GM23338 (cell line): ENCODE data around the gene TMEM242. TPM values are rescaled to one million over a fixed set of nuclear protein-coding genes. Genes with fewer than 3 reads are reported as not detected.

Experiments
- ATAC-seq: fragments of 200-7000 bp; cut with Tn5 transposase; 3 replicates; pipeline ENCODE4 v1.9.1; 2020
- DNase-seq: peaks from one replicate; pipeline ENCODE4 v3.0.0-alpha.2; 2015; ENCODE audit warnings: low spot score
- H2AFZ ChIP-seq: fragments of 200-600 bp; sonication (generic); 2 replicates; pipeline ENCODE4 v1.8.0; 2016; ENCODE audit warnings: antibody characterized with exemption, mild to moderate bottlenecking, moderate library complexity
- H3F3A ChIP-seq: fragments of 200-600 bp; sonication (generic); replicated peaks from 2 replicates; pipeline ENCODE4 v1.8.0; 2017; ENCODE audit warnings: antibody characterized with exemption, mixed run types, low read depth
- H3K27ac ChIP-seq: fragments of 200-600 bp; sonication (generic); 2 replicates; pipeline ENCODE4 v1.6.1; 2016; ENCODE audit warnings: low read depth
- H3K27me3 ChIP-seq: fragments of 200-600 bp; sonication (generic); 2 replicates; pipeline ENCODE4 v1.8.0; 2016; ENCODE audit warnings: mild to moderate bottlenecking, mixed run types, moderate library complexity; ENCODE audit not compliant: insufficient read depth
- H3K36me3 ChIP-seq: fragments of 200-600 bp; sonication (generic); 2 replicates; pipeline ENCODE4 v1.8.0; 2016; ENCODE audit warnings: mild to moderate bottlenecking; ENCODE audit not compliant: insufficient read depth
- H3K4me1 ChIP-seq: fragments of 200-600 bp; sonication (generic); 2 replicates; pipeline ENCODE4 v1.8.0; 2016; ENCODE audit warnings: mild to moderate bottlenecking, moderate library complexity; ENCODE audit not compliant: insufficient read depth
- H3K4me2 ChIP-seq: fragments of 200-600 bp; sonication (generic); 2 replicates; pipeline ENCODE4 v1.7.1; 2017; ENCODE audit warnings: mixed run types
- H3K4me3 ChIP-seq: fragments of 200-600 bp; sonication (generic); 2 replicates; pipeline ENCODE4 v1.6.1; 2016; ENCODE audit warnings: mixed run types
- H3K79me2 ChIP-seq: fragments of 200-600 bp; sonication (generic); replicated peaks from 2 replicates; pipeline ENCODE4 v1.8.0; 2017; ENCODE audit warnings: mild to moderate bottlenecking; ENCODE audit not compliant: insufficient read depth
- H3K9me2 ChIP-seq: fragments of 200-600 bp; sonication (generic); 2 replicates; pipeline ENCODE4 v1.8.0; 2017; ENCODE audit not compliant: insufficient read depth
- H4K20me1 ChIP-seq: fragments of 200-600 bp; sonication (generic); replicated peaks from 2 replicates; pipeline ENCODE4 v1.8.0; 2017; ENCODE audit warnings: mild to moderate bottlenecking; ENCODE audit not compliant: insufficient read depth
- H3K27ac Mint-ChIP-seq: 2 replicates; pipeline ENCODE4 v1.8.0; 2020; ENCODE audit warnings: inconsistent platforms, mild to moderate bottlenecking, moderate library complexity, mixed read lengths
- H3K27me3 Mint-ChIP-seq: 3 replicates; pipeline ENCODE4 v1.8.0; 2022; ENCODE audit warnings: low read depth, mild to moderate bottlenecking, moderate library complexity, mixed read lengths, inconsistent platforms; ENCODE audit not compliant: insufficient read depth, poor library complexity
- H3K36me3 Mint-ChIP-seq: 3 replicates; pipeline ENCODE4 v1.8.0; 2021; ENCODE audit warnings: low read depth, mild to moderate bottlenecking, inconsistent platforms, moderate library complexity, mixed read lengths
- H3K4me1 Mint-ChIP-seq: 3 replicates; pipeline ENCODE4 v1.8.0; 2020; ENCODE audit warnings: mild to moderate bottlenecking, inconsistent platforms, mixed read lengths
- H3K4me3 Mint-ChIP-seq: 3 replicates; pipeline ENCODE4 v1.8.0; 2021; ENCODE audit warnings: moderate library complexity, mild to moderate bottlenecking, inconsistent platforms, mixed read lengths
- H3K9me3 Mint-ChIP-seq: 3 replicates; pipeline ENCODE4 v1.8.0; 2020; ENCODE audit warnings: moderate library complexity, mild to moderate bottlenecking, inconsistent platforms, mixed read lengths
- CREB1 ChIP-seq: fragments of 250-450 bp; sonication (Bioruptor Pico); IDR thresholded peaks from 2 replicates; pipeline ENCODE4 v1.5.0; 2020; ENCODE audit warnings: low read depth, mild to moderate bottlenecking, moderate library complexity
- EZH2 ChIP-seq: fragments of 200-600 bp; sonication (generic); IDR thresholded peaks from one replicate; pipeline ENCODE4 v1.8.0; 2017; ENCODE audit warnings: antibody characterized with exemption, mild to moderate bottlenecking, low read depth; ENCODE audit not compliant: unreplicated experiment
- EZH2phosphoT487 ChIP-seq: fragments of 200-600 bp; sonication (generic); IDR thresholded peaks from one replicate; pipeline ENCODE4 v1.8.1; 2018; ENCODE audit warnings: antibody characterized with exemption; ENCODE audit not compliant: unreplicated experiment
- NANOG ChIP-seq: IDR thresholded peaks from 2 replicates; pipeline ENCODE4 v1.6.1; 2016; ENCODE audit warnings: antibody characterized with exemption, borderline replicate concordance
- POLR2AphosphoS5 ChIP-seq: IDR thresholded peaks from 2 replicates; pipeline ENCODE4 v1.6.1; 2016; ENCODE audit warnings: antibody characterized with exemption, low read depth
- STAT1 ChIP-seq: IDR thresholded peaks from one replicate; pipeline ENCODE4 v1.6.1; 2016; ENCODE audit warnings: antibody characterized with exemption; ENCODE audit not compliant: unreplicated experiment
- ZNF114 ChIP-seq: fragments of 250-450 bp; sonication (Bioruptor Pico); IDR thresholded peaks from 2 replicates; pipeline ENCODE4 v1.5.0; 2020; ENCODE audit warnings: mild to moderate bottlenecking, moderate library complexity
- ZNF331 ChIP-seq: fragments of 250-450 bp; sonication (Bioruptor Pico); IDR thresholded peaks from 2 replicates; pipeline ENCODE4 v1.5.0; 2020; ENCODE audit warnings: low read depth, mild to moderate bottlenecking, moderate library complexity
- polyA plus RNA-seq: library from polyadenylated mRNA; unstranded; fragments of >200 nt; fragmentation: Nextera tagmentation; extraction: Ambion mirVana; gene quantifications from 2 replicates; pipeline ENCODE4 v1.2.1, GENCODE V29; 2016
- total RNA-seq: library from RNA; depleted of rRNA; stranded (reverse); fragments of >200 nt; shearing (Covaris generic); gene quantifications from 2 replicates; pipeline ENCODE4 v1.2.3, GENCODE V29; 2014
- TF ChIP-seq, protein P1 (sequence below): IDR thresholded peaks from 2 replicates; pipeline ENCODE4 v1.6.1; 2016; ENCODE audit warnings: antibody characterized with exemption
- TF ChIP-seq, protein P2 (sequence below), 2 experiments: fragments of 200-600 bp in 1 of 2; sonication (generic) in 1 of 2; conservative IDR thresholded peaks; 2 replicates each; pipeline versions ENCODE4 v1.5.1 to v1.6.1; 2016 to 2017; ENCODE audit warnings: antibody characterized with exemption in 2 of 2, low read depth in 2 of 2, mild to moderate bottlenecking in 2 of 2, moderate library complexity in 1 of 2
- TF ChIP-seq, protein P3 (sequence below): IDR thresholded peaks from one replicate; pipeline ENCODE4 v1.6.1; 2018; ENCODE audit warnings: antibody characterized with exemption; ENCODE audit not compliant: unreplicated experiment
- TF ChIP-seq, protein P4 (sequence below): fragments of 250-450 bp; sonication (Bioruptor Pico); IDR thresholded peaks from 2 replicates; pipeline ENCODE4 v1.5.0; 2020; ENCODE audit warnings: mild to moderate bottlenecking, moderate library complexity

TMEM242 gene
- total and polyA plus RNA-seq, 2 experiments from 2014 or later: 3.7 to 9.7 TPM

DNA sequence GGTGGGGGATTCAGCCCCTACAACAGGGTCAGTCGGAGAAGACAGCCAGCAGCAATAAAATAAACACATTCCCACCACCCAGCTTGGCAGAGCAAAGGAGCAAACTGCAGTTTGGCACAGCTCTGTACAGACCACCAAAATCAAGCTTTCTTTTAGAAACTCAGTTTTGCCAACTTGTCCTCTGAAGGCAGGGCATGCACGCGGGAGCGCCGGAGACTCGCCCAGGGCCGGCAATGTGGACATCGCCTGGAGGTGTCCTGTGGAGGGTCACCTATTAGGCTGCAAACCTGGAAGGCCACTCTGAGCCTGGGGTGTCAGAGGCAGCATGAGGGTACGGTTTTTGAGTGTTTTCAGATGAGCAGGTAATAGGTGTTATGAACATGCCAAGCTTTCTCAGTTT is 34.7 kb downstream of the TMEM242 start:
- Histone ChIP-seq H4K20me1 (no peaks in the 10 kb centered on the region), H3K79me2 (no peaks in the 10 kb centered on the region), H3K27me3 (no peaks in the 10 kb centered on the region), H3K27ac (no peak overlapping the region), H3K4me2 (no peak overlapping the region), H2AFZ (no peak overlapping the region), H3K4me1 (peaks cover 24% of the 10 kb centered on the region), H3K9me2 (no peaks in the 10 kb centered on the region), H3F3A (no peaks in the 10 kb centered on the region; the same call in 1 of the 2 replicates), H3K4me3 (no peak overlapping the region), H3K36me3 (no peaks in the 10 kb centered on the region)
- Mint-ChIP-seq H3K9me3 (no peaks in the 10 kb centered on the region), H3K27me3 (peaks cover 9% of the 10 kb centered on the region), H3K36me3 (no peaks in the 10 kb centered on the region), H3K4me1 (peaks cover 32% of the 10 kb centered on the region), H3K4me3 (no peak overlapping the region), H3K27ac (no peak overlapping the region)
- DNase-seq (no peak), ATAC-seq (no peak)
- TF ChIP-seq POLR2AphosphoS5: no peak
- TF ChIP-seq, protein P1, sequence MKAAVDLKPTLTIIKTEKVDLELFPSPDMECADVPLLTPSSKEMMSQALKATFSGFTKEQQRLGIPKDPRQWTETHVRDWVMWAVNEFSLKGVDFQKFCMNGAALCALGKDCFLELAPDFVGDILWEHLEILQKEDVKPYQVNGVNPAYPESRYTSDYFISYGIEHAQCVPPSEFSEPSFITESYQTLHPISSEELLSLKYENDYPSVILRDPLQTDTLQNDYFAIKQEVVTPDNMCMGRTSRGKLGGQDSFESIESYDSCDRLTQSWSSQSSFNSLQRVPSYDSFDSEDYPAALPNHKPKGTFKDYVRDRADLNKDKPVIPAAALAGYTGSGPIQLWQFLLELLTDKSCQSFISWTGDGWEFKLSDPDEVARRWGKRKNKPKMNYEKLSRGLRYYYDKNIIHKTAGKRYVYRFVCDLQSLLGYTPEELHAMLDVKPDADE: no peak
- no peak for TF ChIP-seq CREB1 (CRISPR knock-in tag)
- TF ChIP-seq ZNF114 (CRISPR knock-in tag): no peak
- TF ChIP-seq NANOG: no peak
- TF ChIP-seq, protein P2, sequence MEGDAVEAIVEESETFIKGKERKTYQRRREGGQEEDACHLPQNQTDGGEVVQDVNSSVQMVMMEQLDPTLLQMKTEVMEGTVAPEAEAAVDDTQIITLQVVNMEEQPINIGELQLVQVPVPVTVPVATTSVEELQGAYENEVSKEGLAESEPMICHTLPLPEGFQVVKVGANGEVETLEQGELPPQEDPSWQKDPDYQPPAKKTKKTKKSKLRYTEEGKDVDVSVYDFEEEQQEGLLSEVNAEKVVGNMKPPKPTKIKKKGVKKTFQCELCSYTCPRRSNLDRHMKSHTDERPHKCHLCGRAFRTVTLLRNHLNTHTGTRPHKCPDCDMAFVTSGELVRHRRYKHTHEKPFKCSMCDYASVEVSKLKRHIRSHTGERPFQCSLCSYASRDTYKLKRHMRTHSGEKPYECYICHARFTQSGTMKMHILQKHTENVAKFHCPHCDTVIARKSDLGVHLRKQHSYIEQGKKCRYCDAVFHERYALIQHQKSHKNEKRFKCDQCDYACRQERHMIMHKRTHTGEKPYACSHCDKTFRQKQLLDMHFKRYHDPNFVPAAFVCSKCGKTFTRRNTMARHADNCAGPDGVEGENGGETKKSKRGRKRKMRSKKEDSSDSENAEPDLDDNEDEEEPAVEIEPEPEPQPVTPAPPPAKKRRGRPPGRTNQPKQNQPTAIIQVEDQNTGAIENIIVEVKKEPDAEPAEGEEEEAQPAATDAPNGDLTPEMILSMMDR (conservative IDR thresholded peaks at IDR 0.05; ENCODE audit: low read depth in 2 of 2): no peak
- TF ChIP-seq, protein P3, sequence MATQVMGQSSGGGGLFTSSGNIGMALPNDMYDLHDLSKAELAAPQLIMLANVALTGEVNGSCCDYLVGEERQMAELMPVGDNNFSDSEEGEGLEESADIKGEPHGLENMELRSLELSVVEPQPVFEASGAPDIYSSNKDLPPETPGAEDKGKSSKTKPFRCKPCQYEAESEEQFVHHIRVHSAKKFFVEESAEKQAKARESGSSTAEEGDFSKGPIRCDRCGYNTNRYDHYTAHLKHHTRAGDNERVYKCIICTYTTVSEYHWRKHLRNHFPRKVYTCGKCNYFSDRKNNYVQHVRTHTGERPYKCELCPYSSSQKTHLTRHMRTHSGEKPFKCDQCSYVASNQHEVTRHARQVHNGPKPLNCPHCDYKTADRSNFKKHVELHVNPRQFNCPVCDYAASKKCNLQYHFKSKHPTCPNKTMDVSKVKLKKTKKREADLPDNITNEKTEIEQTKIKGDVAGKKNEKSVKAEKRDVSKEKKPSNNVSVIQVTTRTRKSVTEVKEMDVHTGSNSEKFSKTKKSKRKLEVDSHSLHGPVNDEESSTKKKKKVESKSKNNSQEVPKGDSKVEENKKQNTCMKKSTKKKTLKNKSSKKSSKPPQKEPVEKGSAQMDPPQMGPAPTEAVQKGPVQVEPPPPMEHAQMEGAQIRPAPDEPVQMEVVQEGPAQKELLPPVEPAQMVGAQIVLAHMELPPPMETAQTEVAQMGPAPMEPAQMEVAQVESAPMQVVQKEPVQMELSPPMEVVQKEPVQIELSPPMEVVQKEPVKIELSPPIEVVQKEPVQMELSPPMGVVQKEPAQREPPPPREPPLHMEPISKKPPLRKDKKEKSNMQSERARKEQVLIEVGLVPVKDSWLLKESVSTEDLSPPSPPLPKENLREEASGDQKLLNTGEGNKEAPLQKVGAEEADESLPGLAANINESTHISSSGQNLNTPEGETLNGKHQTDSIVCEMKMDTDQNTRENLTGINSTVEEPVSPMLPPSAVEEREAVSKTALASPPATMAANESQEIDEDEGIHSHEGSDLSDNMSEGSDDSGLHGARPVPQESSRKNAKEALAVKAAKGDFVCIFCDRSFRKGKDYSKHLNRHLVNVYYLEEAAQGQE: no peak
- no peak for TF ChIP-seq STAT1
- TF ChIP-seq ZNF331: no peak
- no peak for TF ChIP-seq EZH2
- TF ChIP-seq, protein P4, sequence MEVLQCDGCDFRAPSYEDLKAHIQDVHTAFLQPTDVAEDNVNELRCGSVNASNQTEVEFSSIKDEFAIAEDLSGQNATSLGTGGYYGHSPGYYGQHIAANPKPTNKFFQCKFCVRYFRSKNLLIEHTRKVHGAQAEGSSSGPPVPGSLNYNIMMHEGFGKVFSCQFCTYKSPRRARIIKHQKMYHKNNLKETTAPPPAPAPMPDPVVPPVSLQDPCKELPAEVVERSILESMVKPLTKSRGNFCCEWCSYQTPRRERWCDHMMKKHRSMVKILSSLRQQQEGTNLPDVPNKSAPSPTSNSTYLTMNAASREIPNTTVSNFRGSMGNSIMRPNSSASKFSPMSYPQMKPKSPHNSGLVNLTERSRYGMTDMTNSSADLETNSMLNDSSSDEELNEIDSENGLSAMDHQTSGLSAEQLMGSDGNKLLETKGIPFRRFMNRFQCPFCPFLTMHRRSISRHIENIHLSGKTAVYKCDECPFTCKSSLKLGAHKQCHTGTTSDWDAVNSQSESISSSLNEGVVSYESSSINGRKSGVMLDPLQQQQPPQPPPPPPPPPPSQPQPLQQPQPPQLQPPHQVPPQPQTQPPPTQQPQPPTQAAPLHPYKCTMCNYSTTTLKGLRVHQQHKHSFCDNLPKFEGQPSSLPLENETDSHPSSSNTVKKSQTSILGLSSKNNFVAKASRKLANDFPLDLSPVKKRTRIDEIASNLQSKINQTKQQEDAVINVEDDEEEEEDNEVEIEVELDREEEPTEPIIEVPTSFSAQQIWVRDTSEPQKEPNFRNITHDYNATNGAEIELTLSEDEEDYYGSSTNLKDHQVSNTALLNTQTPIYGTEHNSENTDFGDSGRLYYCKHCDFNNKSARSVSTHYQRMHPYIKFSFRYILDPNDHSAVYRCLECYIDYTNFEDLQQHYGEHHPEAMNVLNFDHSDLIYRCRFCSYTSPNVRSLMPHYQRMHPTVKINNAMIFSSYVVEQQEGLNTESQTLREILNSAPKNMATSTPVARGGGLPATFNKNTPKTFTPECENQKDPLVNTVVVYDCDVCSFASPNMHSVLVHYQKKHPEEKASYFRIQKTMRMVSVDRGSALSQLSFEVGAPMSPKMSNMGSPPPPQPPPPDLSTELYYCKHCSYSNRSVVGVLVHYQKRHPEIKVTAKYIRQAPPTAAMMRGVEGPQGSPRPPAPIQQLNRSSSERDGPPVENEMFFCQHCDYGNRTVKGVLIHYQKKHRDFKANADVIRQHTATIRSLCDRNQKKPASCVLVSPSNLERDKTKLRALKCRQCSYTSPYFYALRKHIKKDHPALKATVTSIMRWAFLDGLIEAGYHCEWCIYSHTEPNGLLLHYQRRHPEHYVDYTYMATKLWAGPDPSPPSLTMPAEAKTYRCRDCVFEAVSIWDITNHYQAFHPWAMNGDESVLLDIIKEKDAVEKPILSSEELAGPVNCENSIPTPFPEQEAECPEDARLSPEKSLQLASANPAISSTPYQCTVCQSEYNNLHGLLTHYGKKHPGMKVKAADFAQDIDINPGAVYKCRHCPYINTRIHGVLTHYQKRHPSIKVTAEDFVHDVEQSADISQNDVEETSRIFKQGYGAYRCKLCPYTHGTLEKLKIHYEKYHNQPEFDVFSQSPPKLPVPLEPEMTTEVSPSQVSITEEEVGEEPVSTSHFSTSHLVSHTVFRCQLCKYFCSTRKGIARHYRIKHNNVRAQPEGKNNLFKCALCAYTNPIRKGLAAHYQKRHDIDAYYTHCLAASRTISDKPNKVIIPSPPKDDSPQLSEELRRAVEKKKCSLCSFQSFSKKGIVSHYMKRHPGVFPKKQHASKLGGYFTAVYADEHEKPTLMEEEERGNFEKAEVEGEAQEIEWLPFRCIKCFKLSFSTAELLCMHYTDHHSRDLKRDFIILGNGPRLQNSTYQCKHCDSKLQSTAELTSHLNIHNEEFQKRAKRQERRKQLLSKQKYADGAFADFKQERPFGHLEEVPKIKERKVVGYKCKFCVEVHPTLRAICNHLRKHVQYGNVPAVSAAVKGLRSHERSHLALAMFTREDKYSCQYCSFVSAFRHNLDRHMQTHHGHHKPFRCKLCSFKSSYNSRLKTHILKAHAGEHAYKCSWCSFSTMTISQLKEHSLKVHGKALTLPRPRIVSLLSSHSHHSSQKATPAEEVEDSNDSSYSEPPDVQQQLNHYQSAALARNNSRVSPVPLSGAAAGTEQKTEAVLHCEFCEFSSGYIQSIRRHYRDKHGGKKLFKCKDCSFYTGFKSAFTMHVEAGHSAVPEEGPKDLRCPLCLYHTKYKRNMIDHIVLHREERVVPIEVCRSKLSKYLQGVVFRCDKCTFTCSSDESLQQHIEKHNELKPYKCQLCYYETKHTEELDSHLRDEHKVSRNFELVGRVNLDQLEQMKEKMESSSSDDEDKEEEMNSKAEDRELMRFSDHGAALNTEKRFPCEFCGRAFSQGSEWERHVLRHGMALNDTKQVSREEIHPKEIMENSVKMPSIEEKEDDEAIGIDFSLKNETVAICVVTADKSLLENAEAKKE (CRISPR knock-in tag): no peak
- TF ChIP-seq EZH2phosphoT487: no peak
